HEK293T (cell line): Measurements from ENCODE around the gene SOBP.

Experiments used
- FOXM1 ChIP-seq: fragments of 450-650 bp; IDR thresholded peaks from 2 replicates; pipeline ENCODE4 v1.6.1; 2017; ENCODE audit warnings: mild to moderate bottlenecking, borderline replicate concordance
- TF ChIP-seq, protein P1 (sequence below): fragments of 450-650 bp; IDR thresholded peaks from 2 replicates; pipeline ENCODE4 v1.6.1; 2016

DNA sequence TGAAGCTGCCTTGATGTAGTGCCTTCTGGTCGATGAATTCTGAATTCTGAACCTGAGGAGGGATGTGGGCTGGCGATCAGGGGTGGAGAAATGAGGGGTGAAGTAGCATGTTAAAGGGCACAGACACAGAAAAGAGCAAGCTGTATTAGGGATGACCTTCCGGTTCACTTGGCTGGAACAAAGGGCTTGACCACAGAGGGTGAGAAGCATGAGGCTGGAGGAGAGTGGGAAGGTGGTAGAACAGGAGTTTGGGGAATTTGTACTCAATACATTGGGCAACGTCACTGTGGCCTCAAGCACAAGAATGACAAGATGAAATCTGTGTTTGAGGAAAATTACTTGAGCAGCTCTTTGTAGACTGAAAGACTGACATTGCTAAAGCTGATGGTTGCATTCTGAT lies 155.8 kb downstream of the SOBP start:
- TF ChIP-seq, protein P1, sequence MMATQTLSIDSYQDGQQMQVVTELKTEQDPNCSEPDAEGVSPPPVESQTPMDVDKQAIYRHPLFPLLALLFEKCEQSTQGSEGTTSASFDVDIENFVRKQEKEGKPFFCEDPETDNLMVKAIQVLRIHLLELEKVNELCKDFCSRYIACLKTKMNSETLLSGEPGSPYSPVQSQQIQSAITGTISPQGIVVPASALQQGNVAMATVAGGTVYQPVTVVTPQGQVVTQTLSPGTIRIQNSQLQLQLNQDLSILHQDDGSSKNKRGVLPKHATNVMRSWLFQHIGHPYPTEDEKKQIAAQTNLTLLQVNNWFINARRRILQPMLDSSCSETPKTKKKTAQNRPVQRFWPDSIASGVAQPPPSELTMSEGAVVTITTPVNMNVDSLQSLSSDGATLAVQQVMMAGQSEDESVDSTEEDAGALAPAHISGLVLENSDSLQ = no peak
- no peak for TF ChIP-seq FOXM1
